GM20000 (cell line): ENCODE results near the gene PLBD1.
A peak's percentile ranks its signal among the peaks of the same experiment; 100 is the strongest.

Experiments
- DNase-seq: peaks from one replicate; pipeline ENCODE4 v3.0.0; 2012; ENCODE audit warnings: low spot score
- TF ChIP-seq, protein P1 (sequence below): IDR thresholded peaks from 2 replicates; pipeline ENCODE4 v1.5.1; 2012; ENCODE audit warnings: mild to moderate bottlenecking, control low read depth; ENCODE audit errors: extremely low read depth, missing control alignments

PLBD1 gene

DNA sequence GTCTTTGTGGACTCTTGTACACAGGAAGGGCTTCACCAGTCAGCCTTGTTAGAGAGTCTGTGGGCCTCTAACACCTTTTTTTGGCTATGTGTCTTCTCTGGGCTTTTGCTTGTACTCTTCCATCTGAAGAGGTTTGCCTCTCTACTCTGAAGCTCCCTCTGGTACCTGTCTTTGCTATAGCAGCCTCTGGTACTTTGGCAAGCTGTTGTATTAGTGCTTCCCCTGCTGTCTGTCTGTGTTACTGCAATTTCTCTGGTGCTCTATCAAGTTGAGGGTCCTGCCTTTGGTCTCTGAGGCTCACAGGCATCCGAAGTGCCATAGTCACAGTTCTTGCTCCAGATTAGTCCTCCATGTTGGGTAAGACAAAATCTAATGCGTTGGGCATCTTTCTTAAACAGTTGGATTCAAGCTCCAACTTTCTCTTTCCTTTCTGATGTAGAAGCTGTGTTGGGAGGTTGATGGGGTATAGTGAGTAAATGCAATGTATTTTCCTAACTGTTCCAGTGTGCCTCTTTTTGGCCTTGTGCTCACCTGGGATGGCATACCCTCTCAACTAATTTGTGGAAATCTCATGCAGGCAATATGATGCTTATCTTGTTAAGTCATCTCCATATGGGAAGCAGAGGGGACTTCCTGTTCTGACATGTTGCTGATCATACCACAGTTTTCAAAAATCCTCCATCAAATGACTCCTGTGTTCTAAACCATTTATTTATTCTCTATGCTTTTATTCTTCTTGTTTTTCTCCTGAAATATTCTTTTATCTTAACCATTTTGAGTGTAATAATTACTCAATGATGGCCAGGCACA, 113.4 kb downstream of the PLBD1 start:
- peak; percentile 53 for DNase-seq
- TF ChIP-seq, protein P1, sequence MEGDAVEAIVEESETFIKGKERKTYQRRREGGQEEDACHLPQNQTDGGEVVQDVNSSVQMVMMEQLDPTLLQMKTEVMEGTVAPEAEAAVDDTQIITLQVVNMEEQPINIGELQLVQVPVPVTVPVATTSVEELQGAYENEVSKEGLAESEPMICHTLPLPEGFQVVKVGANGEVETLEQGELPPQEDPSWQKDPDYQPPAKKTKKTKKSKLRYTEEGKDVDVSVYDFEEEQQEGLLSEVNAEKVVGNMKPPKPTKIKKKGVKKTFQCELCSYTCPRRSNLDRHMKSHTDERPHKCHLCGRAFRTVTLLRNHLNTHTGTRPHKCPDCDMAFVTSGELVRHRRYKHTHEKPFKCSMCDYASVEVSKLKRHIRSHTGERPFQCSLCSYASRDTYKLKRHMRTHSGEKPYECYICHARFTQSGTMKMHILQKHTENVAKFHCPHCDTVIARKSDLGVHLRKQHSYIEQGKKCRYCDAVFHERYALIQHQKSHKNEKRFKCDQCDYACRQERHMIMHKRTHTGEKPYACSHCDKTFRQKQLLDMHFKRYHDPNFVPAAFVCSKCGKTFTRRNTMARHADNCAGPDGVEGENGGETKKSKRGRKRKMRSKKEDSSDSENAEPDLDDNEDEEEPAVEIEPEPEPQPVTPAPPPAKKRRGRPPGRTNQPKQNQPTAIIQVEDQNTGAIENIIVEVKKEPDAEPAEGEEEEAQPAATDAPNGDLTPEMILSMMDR, result peak; percentile 64
